Anterior cingulate cortex (tissue), 58 donors: Measurements from ENCODE around the gene CLMP.
"Not testable (repeated sequence)": the region's sequence is repeated elsewhere in the genome, so short reads cannot be mapped to it uniquely, and the experiment has no call there.

Experiments used
- DNase-seq, 58 donors: peaks; one replicate each; lab custom pipeline; 2025; lab: John Stamatoyannopoulos, UW

CLMP gene

GRCh38 chr11:123219066-123219690, 24.1 kb upstream of the CLMP start:
- DNase-seq, result no peak

GRCh38 chr11:123218451-123218850, 23.4 kb upstream of the CLMP start:
- no peak for DNase-seq

GRCh38 chr11:123217897-123218296, 22.8 kb upstream of the CLMP start:
- no peak for DNase-seq

- no peak for DNase-seq
Measured at GRCh38 chr11:123216249-123216648, 21.2 kb upstream of the CLMP start.

GRCh38 chr11:123214940-123215339, 19.9 kb upstream of the CLMP start:
- no peak for DNase-seq

- no peak for DNase-seq
Measured at GRCh38 chr11:123214396-123214795, 19.3 kb upstream of the CLMP start.

- DNase-seq, result no peak
Measured at GRCh38 chr11:123213307-123213771, 18.3 kb upstream of the CLMP start.

GRCh38 chr11:123212406-123212805, 17.4 kb upstream of the CLMP start:
- no peak for DNase-seq

GRCh38 chr11:123211981-123212380, 16.9 kb upstream of the CLMP start:
- no peak for DNase-seq

GRCh38 chr11:123211149-123211852, 16.3 kb upstream of the CLMP start:
- DNase-seq, result no peak

- DNase-seq, result no peak
Measured at GRCh38 chr11:123209591-123209990, 14.5 kb upstream of the CLMP start.

GRCh38 chr11:123206791-123207434, 11.9 kb upstream of the CLMP start:
- DNase-seq, result no peak

- not testable (repeated sequence) for DNase-seq
Measured at GRCh38 chr11:123206055-123206454, 11.0 kb upstream of the CLMP start.

GRCh38 chr11:123203934-123204333, 8.9 kb upstream of the CLMP start:
- DNase-seq, result no peak

- no peak for DNase-seq
Measured at GRCh38 chr11:123203471-123203870, 8.4 kb upstream of the CLMP start.

- DNase-seq, result no peak
Measured at GRCh38 chr11:123202155-123203151, 7.4 kb upstream of the CLMP start.

GRCh38 chr11:123200264-123200663, 5.2 kb upstream of the CLMP start:
- DNase-seq, result no peak

GRCh38 chr11:123197711-123198110, 2.7 kb upstream of the CLMP start:
- DNase-seq, result no peak

- DNase-seq, result no peak
Measured at GRCh38 chr11:123196060-123196714, 1.1 kb upstream of the CLMP start.
